Measurements from ENCODE around the gene FAM9B.

The FAM9B gene

DNA sequence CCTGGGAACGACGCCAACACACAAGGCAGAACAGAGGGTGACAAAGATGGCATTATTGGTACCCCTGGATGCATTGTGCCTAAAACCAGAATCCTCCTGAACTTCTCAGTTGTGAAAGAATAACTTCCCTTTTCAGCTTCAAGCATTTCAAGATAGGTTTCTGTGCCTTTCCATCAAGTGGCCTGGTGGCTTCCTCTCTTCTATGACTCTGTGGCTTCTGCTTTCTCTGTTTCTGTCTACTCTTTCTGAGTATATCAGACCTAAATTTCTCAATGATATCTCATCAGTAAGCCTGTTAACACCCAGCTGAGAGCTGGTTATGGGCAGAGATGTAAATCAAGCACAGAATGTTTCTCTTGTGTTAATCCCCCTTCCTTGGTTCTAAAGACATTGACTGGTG is 21.4 kb upstream of the FAM9B start:
- TF ChIP-seq ZBTB7A (IDR thresholded peaks at IDR 0.05; ENCODE audit: low read depth): no peak
- TF ChIP-seq TEAD4 (IDR thresholded peaks at IDR 0.05): no peak
- no peak for TF ChIP-seq MAX (IDR thresholded peaks at IDR 0.05)

GRCh38 chrX:9052081-9052480 is 18.2 kb upstream of the FAM9B start:
- no peak for TF ChIP-seq CREB1 (IDR thresholded peaks at IDR 0.05; ENCODE audit: low read depth)
- TF ChIP-seq YY1 (IDR thresholded peaks at IDR 0.05; ENCODE audit: low read depth): no peak

GRCh38 chrX:9050331-9050730 is 16.4 kb upstream of the FAM9B start:
- TF ChIP-seq CREB1 (IDR thresholded peaks at IDR 0.05; ENCODE audit: low read depth): no peak
- TF ChIP-seq CEBPB (IDR thresholded peaks at IDR 0.05): no peak
- TF ChIP-seq EGR1 (IDR thresholded peaks at IDR 0.05): no peak
- no peak for TF ChIP-seq FOXM1 (IDR thresholded peaks at IDR 0.05; ENCODE audit: borderline replicate concordance, low read depth)
- TF ChIP-seq TAF1 (IDR thresholded peaks at IDR 0.05; ENCODE audit: low read depth): no peak
- no peak for TF ChIP-seq RAD21 (IDR thresholded peaks at IDR 0.05; ENCODE audit: low read depth)
- TF ChIP-seq, protein P1, sequence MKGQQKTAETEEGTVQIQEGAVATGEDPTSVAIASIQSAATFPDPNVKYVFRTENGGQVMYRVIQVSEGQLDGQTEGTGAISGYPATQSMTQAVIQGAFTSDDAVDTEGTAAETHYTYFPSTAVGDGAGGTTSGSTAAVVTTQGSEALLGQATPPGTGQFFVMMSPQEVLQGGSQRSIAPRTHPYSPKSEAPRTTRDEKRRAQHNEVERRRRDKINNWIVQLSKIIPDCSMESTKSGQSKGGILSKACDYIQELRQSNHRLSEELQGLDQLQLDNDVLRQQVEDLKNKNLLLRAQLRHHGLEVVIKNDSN (IDR thresholded peaks at IDR 0.05): no peak
- no peak for TF ChIP-seq EP300 (IDR thresholded peaks at IDR 0.05; ENCODE audit: borderline replicate concordance)
- TF ChIP-seq YY1 (IDR thresholded peaks at IDR 0.05; ENCODE audit: low read depth): no peak
- TF ChIP-seq ZBTB7A (IDR thresholded peaks at IDR 0.05; ENCODE audit: low read depth): no peak
- TF ChIP-seq TCF12 (IDR thresholded peaks at IDR 0.05; ENCODE audit: low read depth): no peak
- no peak for TF ChIP-seq MAX (IDR thresholded peaks at IDR 0.05)
- TF ChIP-seq, protein P2, sequence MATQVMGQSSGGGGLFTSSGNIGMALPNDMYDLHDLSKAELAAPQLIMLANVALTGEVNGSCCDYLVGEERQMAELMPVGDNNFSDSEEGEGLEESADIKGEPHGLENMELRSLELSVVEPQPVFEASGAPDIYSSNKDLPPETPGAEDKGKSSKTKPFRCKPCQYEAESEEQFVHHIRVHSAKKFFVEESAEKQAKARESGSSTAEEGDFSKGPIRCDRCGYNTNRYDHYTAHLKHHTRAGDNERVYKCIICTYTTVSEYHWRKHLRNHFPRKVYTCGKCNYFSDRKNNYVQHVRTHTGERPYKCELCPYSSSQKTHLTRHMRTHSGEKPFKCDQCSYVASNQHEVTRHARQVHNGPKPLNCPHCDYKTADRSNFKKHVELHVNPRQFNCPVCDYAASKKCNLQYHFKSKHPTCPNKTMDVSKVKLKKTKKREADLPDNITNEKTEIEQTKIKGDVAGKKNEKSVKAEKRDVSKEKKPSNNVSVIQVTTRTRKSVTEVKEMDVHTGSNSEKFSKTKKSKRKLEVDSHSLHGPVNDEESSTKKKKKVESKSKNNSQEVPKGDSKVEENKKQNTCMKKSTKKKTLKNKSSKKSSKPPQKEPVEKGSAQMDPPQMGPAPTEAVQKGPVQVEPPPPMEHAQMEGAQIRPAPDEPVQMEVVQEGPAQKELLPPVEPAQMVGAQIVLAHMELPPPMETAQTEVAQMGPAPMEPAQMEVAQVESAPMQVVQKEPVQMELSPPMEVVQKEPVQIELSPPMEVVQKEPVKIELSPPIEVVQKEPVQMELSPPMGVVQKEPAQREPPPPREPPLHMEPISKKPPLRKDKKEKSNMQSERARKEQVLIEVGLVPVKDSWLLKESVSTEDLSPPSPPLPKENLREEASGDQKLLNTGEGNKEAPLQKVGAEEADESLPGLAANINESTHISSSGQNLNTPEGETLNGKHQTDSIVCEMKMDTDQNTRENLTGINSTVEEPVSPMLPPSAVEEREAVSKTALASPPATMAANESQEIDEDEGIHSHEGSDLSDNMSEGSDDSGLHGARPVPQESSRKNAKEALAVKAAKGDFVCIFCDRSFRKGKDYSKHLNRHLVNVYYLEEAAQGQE (IDR thresholded peaks at IDR 0.05; ENCODE audit: low read depth): no peak
- no peak for TF ChIP-seq NFIC (IDR thresholded peaks at IDR 0.05)
- TF ChIP-seq TEAD4 (IDR thresholded peaks at IDR 0.05): no peak

- TF ChIP-seq TEAD4 (IDR thresholded peaks at IDR 0.05) (no peak), TCF12 (IDR thresholded peaks at IDR 0.05; ENCODE audit: low read depth) (no peak), EP300 (IDR thresholded peaks at IDR 0.05; ENCODE audit: borderline replicate concordance) (no peak), YY1 (IDR thresholded peaks at IDR 0.05; ENCODE audit: low read depth) (no peak), MAX (IDR thresholded peaks at IDR 0.05) (no peak), TAF1 (IDR thresholded peaks at IDR 0.05; ENCODE audit: low read depth) (no peak), CEBPB (IDR thresholded peaks at IDR 0.05) (no peak), NFIC (IDR thresholded peaks at IDR 0.05) (no peak), EGR1 (IDR thresholded peaks at IDR 0.05) (no peak), ZBTB7A (IDR thresholded peaks at IDR 0.05; ENCODE audit: low read depth) (no peak), RAD21 (IDR thresholded peaks at IDR 0.05; ENCODE audit: low read depth) (no peak), CREB1 (IDR thresholded peaks at IDR 0.05; ENCODE audit: low read depth) (no peak), FOXM1 (IDR thresholded peaks at IDR 0.05; ENCODE audit: borderline replicate concordance, low read depth) (no peak)
- TF ChIP-seq, protein P1 (IDR thresholded peaks at IDR 0.05): no peak
- TF ChIP-seq, protein P2 (IDR thresholded peaks at IDR 0.05; ENCODE audit: low read depth): no peak
These were observed 14.9 kb upstream of the FAM9B start for GRCh38 chrX:9048801-9049200.

DNA sequence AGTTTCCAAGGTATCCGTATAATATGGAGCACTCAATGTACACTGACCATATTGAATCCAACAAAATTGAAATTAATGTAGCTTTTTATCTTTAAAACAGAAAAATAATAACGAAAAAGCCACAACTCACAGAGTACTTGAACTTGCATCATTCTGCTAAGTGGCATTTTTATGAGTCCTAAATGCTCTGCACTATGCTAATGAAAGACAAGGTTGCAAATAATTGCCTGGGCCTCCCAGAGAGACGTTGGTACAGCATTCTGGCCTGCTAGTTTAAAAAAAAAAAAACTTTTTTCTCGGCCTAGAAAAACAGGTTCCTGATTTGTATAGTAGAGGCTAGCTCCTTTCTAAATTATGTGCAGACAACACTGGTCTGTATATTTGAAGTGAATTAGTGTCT is 4.3 kb upstream of the FAM9B start:
- TF ChIP-seq EGR1 (IDR thresholded peaks at IDR 0.05) (no peak), NFIC (IDR thresholded peaks at IDR 0.05) (no peak), TCF12 (IDR thresholded peaks at IDR 0.05; ENCODE audit: low read depth) (no peak), MAX (IDR thresholded peaks at IDR 0.05) (no peak), ZBTB7A (IDR thresholded peaks at IDR 0.05; ENCODE audit: low read depth) (no peak), YY1 (IDR thresholded peaks at IDR 0.05; ENCODE audit: low read depth) (no peak), FOXM1 (IDR thresholded peaks at IDR 0.05; ENCODE audit: borderline replicate concordance, low read depth) (no peak), EP300 (IDR thresholded peaks at IDR 0.05; ENCODE audit: borderline replicate concordance) (no peak), CREB1 (IDR thresholded peaks at IDR 0.05; ENCODE audit: low read depth) (no peak), TAF1 (IDR thresholded peaks at IDR 0.05; ENCODE audit: low read depth) (no peak), TEAD4 (IDR thresholded peaks at IDR 0.05) (no peak), RAD21 (IDR thresholded peaks at IDR 0.05; ENCODE audit: low read depth) (no peak), CEBPB (IDR thresholded peaks at IDR 0.05) (no peak)
- TF ChIP-seq, protein P2 (IDR thresholded peaks at IDR 0.05; ENCODE audit: low read depth): no peak
- TF ChIP-seq, protein P1 (IDR thresholded peaks at IDR 0.05): no peak
